RCC 7860 (cell line): Measurements from ENCODE around the gene EDEM1.

Source experiments
- DNase-seq: peaks from one replicate; pipeline ENCODE4 v3.0.0-alpha.2; 2015; ENCODE audit warnings: low spot score
- FAIRE-seq: peaks from 2 replicates; lab custom pipeline; 2012; peaks lifted over from hg19 to GRCh38; lab: Jason Lieb, UNC

EDEM1 gene

GRCh38 chr3:5197470-5198312, 10.2 kb downstream of the EDEM1 start:
- DNase-seq, result no peak
- FAIRE-seq, result no peak

DNA sequence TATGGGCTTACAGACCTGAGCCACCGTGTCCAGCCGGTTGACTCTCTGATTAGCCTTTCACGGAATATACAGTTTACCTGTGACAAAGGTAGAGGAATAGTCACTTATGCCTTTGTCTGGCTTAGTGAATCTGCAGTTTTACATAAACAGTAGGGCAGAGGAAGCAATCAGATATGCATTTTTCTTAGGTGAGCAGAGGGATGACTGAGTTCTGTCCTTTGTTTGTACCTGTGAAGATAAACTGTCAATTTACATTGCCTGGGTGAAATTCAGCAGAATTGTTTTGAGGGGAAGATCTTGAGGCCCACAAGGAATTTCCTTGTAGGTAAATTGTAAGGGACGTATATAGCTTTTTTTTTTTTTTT, 10.8 kb downstream of the EDEM1 start:
- FAIRE-seq, result no peak

DNA sequence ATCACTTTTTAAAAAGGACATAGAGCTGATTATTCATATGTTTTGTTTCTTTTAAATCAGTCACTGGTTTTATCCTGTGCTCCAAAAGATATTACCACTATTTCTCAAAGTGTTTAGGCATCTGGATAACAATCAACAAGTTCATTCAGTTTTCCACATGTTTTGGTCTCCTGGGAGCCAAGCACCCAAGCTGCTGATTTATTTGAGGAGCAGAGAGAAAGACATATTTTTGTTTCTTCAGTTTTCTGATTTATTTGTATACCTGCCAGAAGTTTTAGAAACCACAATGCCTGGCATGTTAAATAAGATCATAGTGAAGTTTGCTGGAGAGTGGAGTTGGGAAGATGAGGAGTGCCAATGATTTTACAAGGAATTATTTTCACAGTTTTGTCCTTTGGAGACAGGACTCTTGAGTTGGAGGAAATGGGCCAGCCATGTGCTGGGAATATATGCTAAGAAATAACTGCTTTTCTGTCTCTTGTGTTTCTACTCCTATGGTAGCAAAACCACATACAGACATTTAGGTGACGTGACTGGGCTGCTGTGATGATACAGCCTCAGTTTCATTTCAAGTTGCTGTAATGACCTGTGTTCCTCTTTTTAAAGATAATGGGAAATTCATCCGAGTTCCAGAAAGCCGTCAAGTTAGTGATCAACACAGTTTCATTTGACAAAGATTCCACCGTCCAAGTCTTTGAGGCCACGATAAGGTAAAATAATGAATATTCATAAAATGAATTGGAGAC, 11.7 kb downstream of the EDEM1 start:
- FAIRE-seq (no peak), DNase-seq (no peak)

More for the DNA sequence above, 10.8 kb downstream of the EDEM1 start:
- no peak for DNase-seq

- DNase-seq (no peak), FAIRE-seq (no peak)
Measured at GRCh38 chr3:5201536-5201935, 14.0 kb downstream of the EDEM1 start.

- FAIRE-seq, result no peak
- DNase-seq, result no peak
Measured at GRCh38 chr3:5202222-5202621, 14.7 kb downstream of the EDEM1 start.

DNA sequence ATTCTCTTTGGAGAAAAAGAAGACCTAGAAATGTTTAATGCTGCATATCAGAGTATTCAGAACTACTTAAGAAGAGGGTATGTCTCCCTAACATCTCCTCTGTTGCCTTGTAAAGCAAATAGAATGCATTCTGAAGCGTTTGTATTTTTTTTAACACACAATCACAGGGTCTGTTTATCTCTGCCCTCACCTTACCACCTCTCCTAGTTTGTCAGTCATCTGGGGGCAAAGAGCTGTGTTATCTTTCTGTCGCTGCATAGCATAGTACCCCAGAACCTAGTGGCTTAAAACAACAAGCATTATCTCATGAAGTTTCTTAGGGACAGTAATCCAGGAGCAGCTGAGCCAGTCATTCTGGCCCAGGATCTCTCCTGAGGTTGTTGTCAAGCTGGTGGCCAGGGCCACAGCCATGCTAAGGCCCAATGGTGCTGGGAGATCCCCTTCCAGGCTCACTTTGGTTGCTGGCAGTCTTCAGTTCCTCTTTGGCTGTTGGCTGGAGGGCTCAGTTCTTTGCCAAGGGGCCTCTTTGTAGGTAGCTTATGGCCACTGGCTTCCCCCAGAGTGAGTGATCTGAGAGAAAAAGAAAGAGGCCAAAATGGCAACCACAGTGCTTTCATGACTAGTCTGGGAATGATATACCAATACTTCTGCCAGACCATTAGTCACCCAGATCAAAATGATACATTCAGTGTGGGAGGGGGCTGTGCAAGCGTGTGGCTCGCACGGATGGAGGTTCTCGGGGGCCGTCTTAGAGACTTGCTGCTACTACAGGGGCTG, 17.8 kb downstream of the EDEM1 start:
- DNase-seq (no peak), FAIRE-seq (no peak)

GRCh38 chr3:5210926-5211325, 23.4 kb downstream of the EDEM1 start:
- DNase-seq, result no peak

GRCh38 chr3:5212628-5213573, 25.4 kb downstream of the EDEM1 start:
- FAIRE-seq (no peak), DNase-seq (no peak)

More at GRCh38 chr3:5210926-5211325, 23.4 kb downstream of the EDEM1 start:
- FAIRE-seq, result no peak

DNA sequence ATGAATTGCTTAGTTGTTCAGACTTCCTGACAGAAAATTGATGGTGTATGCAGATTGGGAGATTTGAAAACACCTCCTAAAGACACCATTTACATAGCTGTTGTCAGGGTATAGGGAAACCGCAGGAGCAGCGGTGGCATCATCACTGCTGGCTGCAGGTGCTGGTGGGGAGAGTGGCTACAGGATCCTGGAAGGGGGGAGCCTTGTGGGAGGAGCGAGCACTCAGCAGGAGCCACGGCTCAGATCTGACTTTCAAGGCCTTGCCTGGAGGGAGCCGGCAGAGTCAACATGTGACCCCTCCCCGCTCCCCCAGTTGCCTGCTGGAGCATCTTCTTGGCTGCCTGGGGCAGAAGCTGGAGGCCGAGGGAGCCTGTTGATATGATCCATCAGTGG, 26.1 kb downstream of the EDEM1 start:
- no peak for FAIRE-seq
- no peak for DNase-seq

DNA sequence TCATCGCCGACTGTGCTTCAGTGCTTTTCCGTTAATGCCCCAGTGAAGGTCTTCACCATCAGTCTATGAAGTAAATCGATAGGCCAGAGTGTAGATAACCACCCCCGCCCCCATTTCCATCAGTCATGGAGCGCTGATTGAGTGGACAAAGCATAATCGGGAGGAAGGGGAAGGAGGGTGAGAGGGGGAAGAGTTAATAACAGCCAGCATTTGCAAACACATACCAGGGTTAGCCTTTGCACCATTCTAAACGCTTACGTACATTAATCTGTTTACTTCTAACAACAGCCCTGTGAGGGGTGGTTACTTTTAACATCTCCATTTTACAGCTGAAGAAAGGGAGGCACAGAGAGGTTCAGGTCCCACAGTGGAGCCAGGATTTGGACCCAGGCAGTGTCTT, 26.8 kb downstream of the EDEM1 start:
- FAIRE-seq (no peak), DNase-seq (no peak)

DNA sequence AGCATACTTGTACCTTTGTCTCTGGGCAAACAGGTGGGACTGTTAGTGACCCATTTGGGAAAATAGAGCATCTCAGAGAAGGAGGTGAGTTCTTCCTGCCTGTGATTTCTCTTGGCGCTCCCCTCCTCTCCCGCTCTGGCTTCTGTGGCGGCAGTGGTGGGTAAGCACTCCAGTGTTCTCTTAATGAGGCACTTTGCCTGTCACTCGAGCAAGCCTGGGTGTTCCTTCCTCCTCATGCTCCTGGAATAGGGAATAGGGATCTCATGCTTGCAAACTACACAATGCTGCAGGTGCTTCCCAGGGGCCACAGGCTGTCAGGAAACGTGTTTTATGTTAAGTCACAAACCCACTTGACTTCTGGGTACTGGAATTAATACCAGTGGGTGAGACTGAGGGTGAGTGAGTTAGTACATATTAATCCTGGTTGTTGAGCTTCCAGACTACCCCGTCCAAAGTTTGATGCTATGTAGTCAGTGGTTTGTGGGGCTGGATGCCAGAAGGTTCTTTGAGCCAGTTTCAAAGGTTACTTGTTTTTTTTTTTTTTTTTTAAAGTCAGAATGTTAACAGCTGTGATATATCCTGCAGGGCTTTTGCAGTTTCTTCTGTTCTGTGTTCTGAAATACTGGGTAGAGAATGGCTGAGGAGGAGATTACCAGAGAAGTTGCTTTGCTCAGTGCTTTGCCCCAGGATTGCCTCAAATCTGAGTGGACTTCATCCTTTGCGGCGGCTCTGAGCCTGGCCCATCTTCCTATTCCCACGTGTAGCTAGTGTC, 30.5 kb downstream of the EDEM1 start:
- DNase-seq, result no peak
- no peak for FAIRE-seq

GRCh38 chr3:5218815-5219214, 31.3 kb downstream of the EDEM1 start:
- FAIRE-seq (no peak), DNase-seq (no peak)

- no peak for DNase-seq
- no peak for FAIRE-seq
Measured at GRCh38 chr3:5219216-5219615, 31.7 kb downstream of the EDEM1 start.

- no peak for FAIRE-seq
- no peak for DNase-seq
Measured at GRCh38 chr3:5220193-5220592, 32.7 kb downstream of the EDEM1 start.

DNA sequence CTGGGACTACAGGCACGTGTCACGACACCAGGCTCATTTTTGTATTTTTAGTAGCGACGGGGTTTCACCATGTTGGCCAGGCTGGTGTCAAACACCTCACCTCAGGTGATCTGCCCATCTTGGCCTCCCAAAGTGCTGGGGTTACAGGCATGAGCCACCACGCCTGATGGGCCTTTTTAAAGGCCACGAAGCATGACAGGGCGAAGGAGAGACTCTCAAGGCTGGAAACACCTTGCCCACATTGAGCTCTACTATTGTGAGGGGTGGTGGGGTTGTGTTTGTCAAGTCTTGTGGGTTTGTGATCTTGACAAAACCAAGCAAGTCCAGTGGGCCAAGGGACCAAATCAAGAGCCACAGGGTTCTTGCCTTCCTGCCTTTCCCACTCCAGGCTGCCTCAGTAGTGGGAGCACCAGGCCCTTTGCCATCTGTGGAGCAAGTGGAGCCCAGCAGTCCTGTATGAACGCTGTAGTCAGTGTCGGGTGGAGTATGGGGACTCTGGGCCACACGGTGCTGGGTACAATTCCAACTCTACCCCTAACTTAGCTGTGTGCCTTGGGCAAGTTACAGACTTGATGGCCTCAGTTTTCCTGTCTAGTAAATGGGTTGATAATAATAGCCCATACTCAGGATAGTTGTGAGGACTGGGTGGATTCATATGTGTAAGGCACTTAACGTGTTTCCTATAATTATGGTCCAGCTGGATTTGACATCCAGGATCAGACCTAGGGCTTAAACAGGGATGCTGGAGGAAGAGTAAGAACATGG, 33.3 kb downstream of the EDEM1 start:
- FAIRE-seq (no peak), DNase-seq (no peak)

DNA sequence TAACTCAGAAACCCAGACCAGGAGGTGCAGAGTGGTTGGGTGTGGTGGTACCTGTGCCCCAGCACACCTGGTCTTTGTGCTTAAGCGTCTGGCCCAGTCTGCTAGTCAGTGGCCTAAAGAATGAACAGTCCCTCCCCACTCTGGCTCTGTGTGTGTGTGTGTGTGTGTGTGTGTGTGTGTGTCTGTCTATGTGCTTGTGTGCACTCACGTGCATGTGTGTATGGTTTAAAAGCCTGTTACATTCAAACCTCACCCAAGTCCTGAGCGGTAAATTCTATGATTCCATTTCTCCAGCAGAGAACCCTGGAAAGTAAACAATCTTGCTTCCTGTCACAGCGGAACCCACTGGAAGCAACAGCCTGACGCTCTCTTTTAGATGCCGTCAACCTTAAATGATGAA, 34.2 kb downstream of the EDEM1 start:
- DNase-seq (no peak), FAIRE-seq (no peak)

DNA sequence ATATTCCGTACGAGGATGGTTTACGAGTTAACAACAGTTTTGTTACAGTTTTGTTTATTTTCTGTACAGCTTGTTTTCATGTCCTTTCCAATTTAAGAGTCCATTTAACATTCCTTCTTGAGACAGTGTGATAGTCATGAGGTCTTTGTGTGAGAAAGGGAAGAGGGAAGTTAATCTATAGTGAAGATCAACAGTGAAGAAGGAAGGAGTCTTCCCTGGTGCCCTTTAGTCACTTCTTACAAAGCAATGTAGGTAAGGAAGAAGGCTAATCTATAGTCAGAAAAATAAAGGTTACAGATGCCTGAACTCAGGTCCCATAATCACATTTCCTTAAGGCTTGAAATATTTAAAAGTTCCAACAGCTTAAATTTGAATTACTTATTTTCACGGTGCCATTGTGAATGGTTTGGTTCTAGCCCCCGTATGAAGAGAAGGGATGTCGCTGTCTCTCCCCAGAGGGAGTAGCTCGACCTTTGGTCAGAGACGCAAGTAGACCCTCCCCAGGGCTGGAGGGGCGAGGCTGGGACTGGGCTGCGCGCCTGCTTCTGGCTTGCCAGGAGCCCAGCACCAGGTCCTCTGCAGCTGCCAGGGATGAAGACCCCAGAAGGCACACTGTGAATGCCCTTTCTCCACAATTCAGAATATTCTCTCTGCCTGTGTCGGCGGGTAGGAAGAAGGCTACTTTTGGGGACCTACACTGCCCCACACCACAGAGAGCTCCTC, 34.9 kb downstream of the EDEM1 start:
- DNase-seq (no peak), FAIRE-seq (no peak)

DNA sequence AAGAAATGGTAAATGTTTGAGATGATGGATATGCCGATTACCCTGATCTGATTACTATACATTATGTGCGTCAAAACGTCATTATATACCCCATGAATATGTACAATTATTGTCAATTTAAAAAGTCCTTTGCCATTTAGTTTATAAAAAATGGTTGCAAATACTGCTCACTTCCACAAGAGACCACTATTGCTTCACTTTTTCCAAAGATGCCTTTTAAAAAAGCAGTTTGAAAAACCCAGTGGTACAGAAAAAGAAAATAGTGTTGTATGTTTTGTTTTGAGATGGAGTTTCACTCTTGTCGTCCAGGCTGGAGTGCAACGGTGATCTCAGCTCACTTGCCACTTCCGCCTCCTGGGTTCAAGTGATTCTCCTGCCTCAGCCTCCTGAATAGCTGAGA, 39.3 kb downstream of the EDEM1 start:
- DNase-seq, result no peak
- FAIRE-seq, result no peak
